Natural killer cell (primary cell): ENCODE results near the gene AP3S1. TPM values are rescaled to one million over a fixed set of nuclear protein-coding genes. Genes with fewer than 3 reads are reported as not detected.
A peak's percentile ranks its signal among the peaks of the same experiment; 100 is the strongest.

ENCODE experiments used
- ATAC-seq, 3 donors: fragments of 150-1000 bp in 2 of 3; fragments of 200-7000 bp in 1 of 3; cut with Tn5 transposase; 1 replicate in 1 of 3; 2 replicates in 2 of 3; pipeline ENCODE4 v1.10.0; 2021; ENCODE audit warnings: mild to moderate bottlenecking in 2 of 3, moderate library complexity in 2 of 3
- DNase-seq, 2 donors: peaks; one replicate each; pipeline versions ENCODE4 v3.0.0 to v3.0.0-alpha.2; 2013 to 2021; ENCODE audit warnings: mixed read lengths in 1 of 2
- H3K27ac ChIP-seq: one replicate; pipeline ENCODE4 v1.5.1; 2013; ENCODE audit warnings: mild to moderate bottlenecking, low read length
- H3K27me3 ChIP-seq: one replicate; pipeline ENCODE4 v1.6.1; 2013; ENCODE audit warnings: low read length; ENCODE audit not compliant: control insufficient read depth, insufficient read depth
- H3K36me3 ChIP-seq: one replicate; pipeline ENCODE4 v1.6.1; 2013; ENCODE audit warnings: low read length; ENCODE audit not compliant: control insufficient read depth, insufficient read depth
- H3K4me1 ChIP-seq: one replicate; pipeline ENCODE4 v1.6.1; 2013; ENCODE audit warnings: low read length; ENCODE audit not compliant: control insufficient read depth, insufficient read depth
- H3K4me3 ChIP-seq: one replicate; pipeline ENCODE4 v1.5.1; 2013; ENCODE audit warnings: low read length
- H3K9me3 ChIP-seq: one replicate; pipeline ENCODE4 v1.6.1; 2013; ENCODE audit warnings: low read length; ENCODE audit not compliant: control insufficient read depth, insufficient read depth
- H3K27ac Mint-ChIP-seq, 2 donors: one replicate each; pipeline ENCODE4 v1.8.0; 2022; ENCODE audit warnings: mild to moderate bottlenecking in 2 of 2, mixed read lengths in 2 of 2, moderate library complexity in 1 of 2
- H3K27me3 Mint-ChIP-seq, 2 donors: one replicate each; pipeline ENCODE4 v1.8.0; 2022; ENCODE audit warnings: low read depth in 2 of 2, mixed read lengths in 2 of 2
- H3K36me3 Mint-ChIP-seq: one replicate; pipeline ENCODE4 v1.8.0; 2022; ENCODE audit warnings: mixed read lengths
- H3K4me1 Mint-ChIP-seq, 2 donors: one replicate each; pipeline ENCODE4 v1.8.0; 2022; ENCODE audit warnings: mixed read lengths in 2 of 2
- H3K4me3 Mint-ChIP-seq: one replicate; pipeline ENCODE4 v1.8.0; 2022; ENCODE audit warnings: mild to moderate bottlenecking, moderate library complexity, mixed read lengths
- H3K9me3 Mint-ChIP-seq, 2 donors: one replicate each; pipeline ENCODE4 v1.8.0; 2022; ENCODE audit warnings: mixed read lengths in 2 of 2
- CTCF ChIP-seq: fragments of 200-600 bp; IDR thresholded peaks from one replicate; pipeline ENCODE4 v1.8.0; 2022; ENCODE audit warnings: antibody characterized with exemption
- WGBS: methylation state at CpG from one replicate; pipeline ENCODE4 v1.1.7; 2013; ENCODE audit warnings: missing lambda C conversion rate; ENCODE audit not compliant: insufficient coverage; 5-methylcytosine and 5-hydroxymethylcytosine counted together
- intact Hi-C: fragments of 100-400 bp; cut with micrococcal nuclease; formaldehyde crosslinking; loops from one replicate; pipeline ENCODE4 v1.14.2; 2022
- total RNA-seq, 4 donors: library from RNA; stranded (reverse); fragments of 120-200 nt in 1 of 4; gene quantifications; one replicate each; pipeline versions ENCODE4 v1.2.3 to v1.2.4, GENCODE V29; 2013 to 2022

AP3S1 gene
- total RNA-seq, 3 donors from 2014 or later (not counting 1 experiment from before 2014, with no cell fraction given): 35.5 to 57.9 (median 37.1) TPM

DNA sequence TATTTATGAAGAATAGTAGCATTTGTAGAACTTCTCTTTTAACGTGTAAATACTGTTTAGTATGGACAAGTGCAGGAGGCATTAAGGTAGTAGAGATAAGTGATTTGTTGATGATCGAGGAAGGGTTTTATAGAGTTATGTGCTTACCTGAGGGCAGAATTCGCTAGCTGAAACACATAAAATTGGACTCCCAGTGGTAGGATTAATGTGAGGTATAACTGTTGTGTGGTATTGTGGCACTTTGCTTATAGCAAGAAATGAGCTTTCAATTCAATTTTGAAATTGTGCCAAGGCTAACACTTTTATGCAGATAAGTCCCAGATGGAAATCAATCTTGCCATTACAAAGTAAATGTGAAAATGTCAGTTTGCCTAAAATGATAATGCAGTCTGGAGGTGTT lies 1.2 kb downstream of the AP3S1 start:
- peak overlapping the region; percentile 88 to 97 for H3K27ac Mint-ChIP-seq
- peak overlapping the region; percentile 94 for H3K4me3 Mint-ChIP-seq
- H3K9me3 Mint-ChIP-seq: no peaks in the 10 kb centered on the region
- H3K36me3 ChIP-seq: peaks cover under 1% of the 10 kb centered on the region
- no peaks in the 10 kb centered on the region for H3K27me3 Mint-ChIP-seq
- no peaks in the 10 kb centered on the region for H3K36me3 Mint-ChIP-seq
- 20% methylated on average over 3 of the region's 3 CpGs for WGBS
- H3K4me3 ChIP-seq: peak overlapping the region; percentile 89
- no peak for TF ChIP-seq CTCF
- no peak for ATAC-seq
- peaks cover 15% of the 10 kb centered on the region for H3K4me1 ChIP-seq
- no peak overlapping the region for H3K27ac ChIP-seq
- H3K27me3 ChIP-seq: no peaks in the 10 kb centered on the region
- peaks cover 37 to 46% of the 10 kb centered on the region in 2 donors for H3K4me1 Mint-ChIP-seq
- DNase-seq: peak in 1 of 2 donors; percentile 27
- H3K9me3 ChIP-seq: no peaks in the 10 kb centered on the region
- intact Hi-C loops: loop anchor here (1.0 kb wide), 1 partner anchor 242 kb away; the partner anchor contains the start of gene COMMD10

GRCh38 chr5:115843444-115844130 lies 1.9 kb downstream of the AP3S1 start:
- Mint-ChIP-seq H3K27me3 (no peaks in the 10 kb centered on the region), H3K9me3 (no peaks in the 10 kb centered on the region), H3K4me3 (peak overlapping the region; percentile 94), H3K36me3 (no peaks in the 10 kb centered on the region), H3K27ac (peak overlapping the region in 1 of 2 donors; percentile 88), H3K4me1 (peaks cover 36 to 40% of the 10 kb centered on the region in 2 donors)
- DNase-seq (no peak), ATAC-seq (no peak)
- no peak for TF ChIP-seq CTCF
- Histone ChIP-seq H3K4me3 (no peak overlapping the region), H3K27ac (no peak overlapping the region), H3K4me1 (peaks cover 14% of the 10 kb centered on the region), H3K27me3 (no peaks in the 10 kb centered on the region), H3K9me3 (no peaks in the 10 kb centered on the region), H3K36me3 (no peaks in the 10 kb centered on the region)
- WGBS: 71% methylated on average over 2 of the region's 6 CpGs
- intact Hi-C loops: no loop called here

DNA sequence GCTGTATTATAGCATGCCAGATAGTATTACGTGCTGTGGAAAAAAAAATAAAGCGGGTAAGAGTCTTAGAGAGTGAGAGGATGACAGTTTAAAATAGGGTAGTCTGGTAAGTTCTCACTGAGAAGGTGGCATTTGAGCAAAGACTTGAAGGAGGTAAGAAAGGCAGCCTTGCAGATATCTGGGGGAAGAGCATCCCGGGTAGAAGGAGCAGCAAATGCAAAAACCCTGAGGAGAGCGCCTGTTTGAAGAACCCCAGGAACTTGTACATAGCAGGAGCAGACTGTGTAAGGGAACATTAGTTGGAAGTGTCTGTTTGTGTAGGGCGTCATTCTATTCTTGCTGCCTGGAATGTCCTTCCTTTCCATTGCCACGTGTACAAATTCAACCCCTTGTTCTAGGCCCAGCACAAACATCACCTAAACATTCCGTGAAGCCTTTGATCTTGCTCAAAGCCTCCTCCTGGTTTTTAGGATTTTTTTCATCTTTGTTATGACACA lies 2.6 kb downstream of the AP3S1 start:
- DNase-seq: no peak
- no peak overlapping the region for H3K27ac ChIP-seq
- no peak for ATAC-seq
- TF ChIP-seq CTCF: no peak
- peaks cover 10% of the 10 kb centered on the region for H3K4me1 ChIP-seq
- H3K27me3 ChIP-seq: no peaks in the 10 kb centered on the region
- Mint-ChIP-seq H3K36me3 (no peaks in the 10 kb centered on the region), H3K27ac (no peak overlapping the region), H3K9me3 (no peaks in the 10 kb centered on the region), H3K4me1 (peaks cover 29 to 33% of the 10 kb centered on the region in 2 donors), H3K4me3 (no peak overlapping the region), H3K27me3 (no peaks in the 10 kb centered on the region)
- H3K9me3 ChIP-seq: no peaks in the 10 kb centered on the region
- WGBS: 92% methylated on average over 7 of the region's 7 CpGs
- intact Hi-C loops: no loop called here
- H3K36me3 ChIP-seq: no peaks in the 10 kb centered on the region
- no peak overlapping the region for H3K4me3 ChIP-seq
